ENCODE data around the gene CIB2. TPM values are rescaled to one million over a fixed set of nuclear protein-coding genes. Genes with fewer than 3 reads are reported as not detected.

CIB2 gene
- total and polyA plus RNA-seq, 2 experiments from 2014 or later: 59.5 to 64.4 TPM

DNA sequence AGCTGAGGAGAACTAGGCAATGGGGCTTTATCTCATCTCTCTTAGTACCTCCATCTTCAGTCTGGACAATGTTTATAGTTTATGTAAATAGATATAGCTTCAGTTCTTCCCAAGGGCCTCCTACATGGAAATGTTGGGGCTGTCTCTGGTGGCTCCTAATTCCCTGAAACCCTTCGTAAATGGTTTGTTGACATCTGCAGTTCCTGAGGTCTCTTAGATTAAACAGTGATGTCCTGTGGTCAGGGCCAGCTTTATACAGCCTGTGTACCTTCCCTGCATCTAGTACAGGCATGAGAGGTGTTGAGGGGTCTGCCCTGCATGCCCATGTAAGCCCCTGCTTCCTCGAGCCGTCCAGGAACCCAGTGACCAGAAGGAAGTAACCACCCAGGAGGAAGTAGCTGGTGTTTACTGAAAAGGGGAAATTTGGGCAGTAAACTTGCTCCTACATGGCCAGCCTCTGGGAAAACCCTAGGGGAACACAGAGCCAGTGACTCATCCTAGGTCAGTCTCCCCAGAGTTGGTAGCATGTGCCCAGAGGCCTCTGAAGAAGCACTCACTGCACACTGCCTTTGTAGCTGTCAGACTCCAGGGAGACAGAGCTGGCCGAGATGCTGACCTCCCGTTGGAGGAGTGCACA lies 49.0 kb downstream of the CIB2 start:
- Mint-ChIP-seq H3K27ac (no peak overlapping the region), H3K9me3 (no peaks in the 10 kb centered on the region), H3K27me3 (ENCODE audit: insufficient read depth, low read depth, poor library complexity) (peaks cover 5% of the 10 kb centered on the region), H3K36me3 (ENCODE audit: low read depth) (no peaks in the 10 kb centered on the region), H3K4me3 (no peak overlapping the region), H3K4me1 (no peaks in the 10 kb centered on the region)
- Histone ChIP-seq H3K36me3 (ENCODE audit: insufficient read depth) (no peaks in the 10 kb centered on the region), H3K4me1 (ENCODE audit: insufficient read depth) (no peaks in the 10 kb centered on the region), H3K4me3 (no peak overlapping the region), H3K9me2 (ENCODE audit: insufficient read depth) (no peaks in the 10 kb centered on the region), H4K20me1 (replicated peaks; ENCODE audit: insufficient read depth) (no peaks in the 10 kb centered on the region), H2AFZ (no peak overlapping the region), H3K79me2 (replicated peaks; ENCODE audit: insufficient read depth) (no peaks in the 10 kb centered on the region), H3K27ac (ENCODE audit: low read depth) (no peak overlapping the region), H3F3A (replicated peaks; ENCODE audit: low read depth) (no peaks in the 10 kb centered on the region), H3K27me3 (ENCODE audit: insufficient read depth) (0 out of 2 replicates have a peak, but pooled peaks cover 5% of the 10 kb centered on the region), H3K4me2 (no peak overlapping the region)
- ATAC-seq: no peak
- no peak for DNase-seq (ENCODE audit: low spot score)
- TF ChIP-seq ZNF331 (CRISPR knock-in tag; IDR thresholded peaks at IDR 0.05; ENCODE audit: low read depth) (no peak), NANOG (IDR thresholded peaks at IDR 0.05; ENCODE audit: borderline replicate concordance) (no peak), STAT1 (IDR thresholded peaks at IDR 0.05; ENCODE audit: unreplicated experiment) (no peak), CREB1 (CRISPR knock-in tag; IDR thresholded peaks at IDR 0.05; ENCODE audit: low read depth) (no peak), JUNB (IDR thresholded peaks at IDR 0.05; ENCODE audit: unreplicated experiment) (no peak), ZNF114 (CRISPR knock-in tag; IDR thresholded peaks at IDR 0.05) (no peak), EZH2 (IDR thresholded peaks at IDR 0.05; ENCODE audit: low read depth, unreplicated experiment) (no peak), EZH2phosphoT487 (IDR thresholded peaks at IDR 0.05; ENCODE audit: unreplicated experiment) (no peak), POLR2AphosphoS5 (IDR thresholded peaks at IDR 0.05; ENCODE audit: low read depth) (no peak)
- TF ChIP-seq, protein P1, sequence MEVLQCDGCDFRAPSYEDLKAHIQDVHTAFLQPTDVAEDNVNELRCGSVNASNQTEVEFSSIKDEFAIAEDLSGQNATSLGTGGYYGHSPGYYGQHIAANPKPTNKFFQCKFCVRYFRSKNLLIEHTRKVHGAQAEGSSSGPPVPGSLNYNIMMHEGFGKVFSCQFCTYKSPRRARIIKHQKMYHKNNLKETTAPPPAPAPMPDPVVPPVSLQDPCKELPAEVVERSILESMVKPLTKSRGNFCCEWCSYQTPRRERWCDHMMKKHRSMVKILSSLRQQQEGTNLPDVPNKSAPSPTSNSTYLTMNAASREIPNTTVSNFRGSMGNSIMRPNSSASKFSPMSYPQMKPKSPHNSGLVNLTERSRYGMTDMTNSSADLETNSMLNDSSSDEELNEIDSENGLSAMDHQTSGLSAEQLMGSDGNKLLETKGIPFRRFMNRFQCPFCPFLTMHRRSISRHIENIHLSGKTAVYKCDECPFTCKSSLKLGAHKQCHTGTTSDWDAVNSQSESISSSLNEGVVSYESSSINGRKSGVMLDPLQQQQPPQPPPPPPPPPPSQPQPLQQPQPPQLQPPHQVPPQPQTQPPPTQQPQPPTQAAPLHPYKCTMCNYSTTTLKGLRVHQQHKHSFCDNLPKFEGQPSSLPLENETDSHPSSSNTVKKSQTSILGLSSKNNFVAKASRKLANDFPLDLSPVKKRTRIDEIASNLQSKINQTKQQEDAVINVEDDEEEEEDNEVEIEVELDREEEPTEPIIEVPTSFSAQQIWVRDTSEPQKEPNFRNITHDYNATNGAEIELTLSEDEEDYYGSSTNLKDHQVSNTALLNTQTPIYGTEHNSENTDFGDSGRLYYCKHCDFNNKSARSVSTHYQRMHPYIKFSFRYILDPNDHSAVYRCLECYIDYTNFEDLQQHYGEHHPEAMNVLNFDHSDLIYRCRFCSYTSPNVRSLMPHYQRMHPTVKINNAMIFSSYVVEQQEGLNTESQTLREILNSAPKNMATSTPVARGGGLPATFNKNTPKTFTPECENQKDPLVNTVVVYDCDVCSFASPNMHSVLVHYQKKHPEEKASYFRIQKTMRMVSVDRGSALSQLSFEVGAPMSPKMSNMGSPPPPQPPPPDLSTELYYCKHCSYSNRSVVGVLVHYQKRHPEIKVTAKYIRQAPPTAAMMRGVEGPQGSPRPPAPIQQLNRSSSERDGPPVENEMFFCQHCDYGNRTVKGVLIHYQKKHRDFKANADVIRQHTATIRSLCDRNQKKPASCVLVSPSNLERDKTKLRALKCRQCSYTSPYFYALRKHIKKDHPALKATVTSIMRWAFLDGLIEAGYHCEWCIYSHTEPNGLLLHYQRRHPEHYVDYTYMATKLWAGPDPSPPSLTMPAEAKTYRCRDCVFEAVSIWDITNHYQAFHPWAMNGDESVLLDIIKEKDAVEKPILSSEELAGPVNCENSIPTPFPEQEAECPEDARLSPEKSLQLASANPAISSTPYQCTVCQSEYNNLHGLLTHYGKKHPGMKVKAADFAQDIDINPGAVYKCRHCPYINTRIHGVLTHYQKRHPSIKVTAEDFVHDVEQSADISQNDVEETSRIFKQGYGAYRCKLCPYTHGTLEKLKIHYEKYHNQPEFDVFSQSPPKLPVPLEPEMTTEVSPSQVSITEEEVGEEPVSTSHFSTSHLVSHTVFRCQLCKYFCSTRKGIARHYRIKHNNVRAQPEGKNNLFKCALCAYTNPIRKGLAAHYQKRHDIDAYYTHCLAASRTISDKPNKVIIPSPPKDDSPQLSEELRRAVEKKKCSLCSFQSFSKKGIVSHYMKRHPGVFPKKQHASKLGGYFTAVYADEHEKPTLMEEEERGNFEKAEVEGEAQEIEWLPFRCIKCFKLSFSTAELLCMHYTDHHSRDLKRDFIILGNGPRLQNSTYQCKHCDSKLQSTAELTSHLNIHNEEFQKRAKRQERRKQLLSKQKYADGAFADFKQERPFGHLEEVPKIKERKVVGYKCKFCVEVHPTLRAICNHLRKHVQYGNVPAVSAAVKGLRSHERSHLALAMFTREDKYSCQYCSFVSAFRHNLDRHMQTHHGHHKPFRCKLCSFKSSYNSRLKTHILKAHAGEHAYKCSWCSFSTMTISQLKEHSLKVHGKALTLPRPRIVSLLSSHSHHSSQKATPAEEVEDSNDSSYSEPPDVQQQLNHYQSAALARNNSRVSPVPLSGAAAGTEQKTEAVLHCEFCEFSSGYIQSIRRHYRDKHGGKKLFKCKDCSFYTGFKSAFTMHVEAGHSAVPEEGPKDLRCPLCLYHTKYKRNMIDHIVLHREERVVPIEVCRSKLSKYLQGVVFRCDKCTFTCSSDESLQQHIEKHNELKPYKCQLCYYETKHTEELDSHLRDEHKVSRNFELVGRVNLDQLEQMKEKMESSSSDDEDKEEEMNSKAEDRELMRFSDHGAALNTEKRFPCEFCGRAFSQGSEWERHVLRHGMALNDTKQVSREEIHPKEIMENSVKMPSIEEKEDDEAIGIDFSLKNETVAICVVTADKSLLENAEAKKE (CRISPR knock-in tag; IDR thresholded peaks at IDR 0.05): no peak
- TF ChIP-seq, protein P2, sequence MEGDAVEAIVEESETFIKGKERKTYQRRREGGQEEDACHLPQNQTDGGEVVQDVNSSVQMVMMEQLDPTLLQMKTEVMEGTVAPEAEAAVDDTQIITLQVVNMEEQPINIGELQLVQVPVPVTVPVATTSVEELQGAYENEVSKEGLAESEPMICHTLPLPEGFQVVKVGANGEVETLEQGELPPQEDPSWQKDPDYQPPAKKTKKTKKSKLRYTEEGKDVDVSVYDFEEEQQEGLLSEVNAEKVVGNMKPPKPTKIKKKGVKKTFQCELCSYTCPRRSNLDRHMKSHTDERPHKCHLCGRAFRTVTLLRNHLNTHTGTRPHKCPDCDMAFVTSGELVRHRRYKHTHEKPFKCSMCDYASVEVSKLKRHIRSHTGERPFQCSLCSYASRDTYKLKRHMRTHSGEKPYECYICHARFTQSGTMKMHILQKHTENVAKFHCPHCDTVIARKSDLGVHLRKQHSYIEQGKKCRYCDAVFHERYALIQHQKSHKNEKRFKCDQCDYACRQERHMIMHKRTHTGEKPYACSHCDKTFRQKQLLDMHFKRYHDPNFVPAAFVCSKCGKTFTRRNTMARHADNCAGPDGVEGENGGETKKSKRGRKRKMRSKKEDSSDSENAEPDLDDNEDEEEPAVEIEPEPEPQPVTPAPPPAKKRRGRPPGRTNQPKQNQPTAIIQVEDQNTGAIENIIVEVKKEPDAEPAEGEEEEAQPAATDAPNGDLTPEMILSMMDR (conservative IDR thresholded peaks at IDR 0.05; ENCODE audit: low read depth in 2 of 2): no peak

Data from GM23338 (cell line).